CMK (cell line): ENCODE measurements around the gene LMO1.
A peak's percentile ranks its signal among the peaks of the same experiment; 100 is the strongest.

Experiments
- DNase-seq: peaks from one replicate; pipeline ENCODE4 v3.0.0-alpha.2; 2010; ENCODE audit warnings: low read depth

The LMO1 gene

GRCh38 chr11:8263769-8264410 is at the start of gene LMO1:
Gene LMO1, minus strand, starts transcription at chr11:8263878. Its CDS starts 516 bp downstream, at chr11:8263362.
- peak; percentile 47 for DNase-seq

GRCh38 chr11:8312986-8313385 is 49.3 kb upstream of the LMO1 start:
- DNase-seq, result no peak

- DNase-seq, result no peak
Observed at GRCh38 chr11:8311366-8311765, 47.7 kb upstream of the LMO1 start.

- no peak for DNase-seq
Observed at GRCh38 chr11:8310743-8311298, 47.1 kb upstream of the LMO1 start.

GRCh38 chr11:8309862-8310261 is 46.2 kb upstream of the LMO1 start:
- DNase-seq, result no peak

- DNase-seq, result no peak
Observed at GRCh38 chr11:8309311-8309710, 45.6 kb upstream of the LMO1 start.

- no peak for DNase-seq
Observed at GRCh38 chr11:8307601-8308000, 43.9 kb upstream of the LMO1 start.

- DNase-seq, result no peak
Observed at GRCh38 chr11:8301622-8302021, 37.9 kb upstream of the LMO1 start.

- no peak for DNase-seq
Observed at GRCh38 chr11:8298801-8299786, 35.4 kb upstream of the LMO1 start.

GRCh38 chr11:8297781-8298440 is 34.2 kb upstream of the LMO1 start:
- no peak for DNase-seq

GRCh38 chr11:8296872-8297271 is 33.2 kb upstream of the LMO1 start:
- no peak for DNase-seq

GRCh38 chr11:8296038-8296649 is 32.5 kb upstream of the LMO1 start:
- DNase-seq, result no peak

- DNase-seq, result no peak
Observed at GRCh38 chr11:8294251-8294935, 30.7 kb upstream of the LMO1 start.

- no peak for DNase-seq
Observed at GRCh38 chr11:8293171-8293570, 29.5 kb upstream of the LMO1 start.

- DNase-seq, result no peak
Observed at GRCh38 chr11:8292351-8292750, 28.7 kb upstream of the LMO1 start.

GRCh38 chr11:8291421-8292350 is 28.0 kb upstream of the LMO1 start:
- DNase-seq, result no peak

GRCh38 chr11:8290081-8290810 is 26.6 kb upstream of the LMO1 start:
- no peak for DNase-seq

GRCh38 chr11:8289492-8289918 is 25.8 kb upstream of the LMO1 start:
- no peak for DNase-seq

GRCh38 chr11:8288824-8289491 is 25.3 kb upstream of the LMO1 start:
- no peak for DNase-seq
